ENCODE results near the gene CASZ1.

Gene CASZ1

GRCh38 chr1:10648689-10649516 is 147.5 kb downstream of the CASZ1 start:
- DNase-seq = no peak

DNA sequence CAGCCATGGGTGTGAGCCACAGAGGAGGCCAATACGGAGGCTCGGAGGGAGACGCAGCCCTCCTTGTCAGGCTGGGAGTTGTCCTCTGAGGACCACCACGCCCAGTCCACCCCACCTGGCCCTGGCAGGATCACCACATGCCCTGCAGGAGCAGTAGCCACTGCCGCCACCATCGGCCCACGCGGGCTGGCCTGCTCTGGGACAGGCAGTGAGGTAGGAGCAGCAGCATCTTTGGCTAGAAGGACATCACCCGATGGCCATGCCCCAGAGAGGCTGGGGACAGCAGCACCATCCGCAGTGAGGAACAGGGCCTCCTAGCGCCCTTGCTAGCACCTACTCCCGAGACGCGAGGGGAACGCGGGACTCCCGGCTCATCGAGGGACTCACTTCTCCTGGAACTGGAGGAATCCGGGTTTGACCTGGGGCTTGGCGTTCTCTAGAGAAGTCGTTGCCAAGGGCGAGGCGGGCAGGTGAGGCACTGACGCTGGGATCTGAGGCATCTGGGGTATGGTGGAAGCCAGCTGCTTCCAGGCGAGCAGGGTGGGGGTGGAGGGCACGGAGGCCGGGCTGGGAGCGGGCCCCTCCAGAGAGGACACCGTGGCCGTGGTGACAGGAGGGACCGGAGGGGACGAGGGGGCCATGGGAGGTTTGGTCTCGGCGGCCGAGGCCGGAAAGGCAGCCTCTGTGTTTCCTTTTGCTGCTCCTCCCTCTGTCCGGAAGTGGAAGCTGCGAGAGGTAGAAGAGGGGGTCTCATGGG is 148.9 kb downstream of the CASZ1 start:
- no peak for DNase-seq

- peak; percentile 20 for DNase-seq
Measured at GRCh38 chr1:10646347-10646861, 150.0 kb downstream of the CASZ1 start.

DNA sequence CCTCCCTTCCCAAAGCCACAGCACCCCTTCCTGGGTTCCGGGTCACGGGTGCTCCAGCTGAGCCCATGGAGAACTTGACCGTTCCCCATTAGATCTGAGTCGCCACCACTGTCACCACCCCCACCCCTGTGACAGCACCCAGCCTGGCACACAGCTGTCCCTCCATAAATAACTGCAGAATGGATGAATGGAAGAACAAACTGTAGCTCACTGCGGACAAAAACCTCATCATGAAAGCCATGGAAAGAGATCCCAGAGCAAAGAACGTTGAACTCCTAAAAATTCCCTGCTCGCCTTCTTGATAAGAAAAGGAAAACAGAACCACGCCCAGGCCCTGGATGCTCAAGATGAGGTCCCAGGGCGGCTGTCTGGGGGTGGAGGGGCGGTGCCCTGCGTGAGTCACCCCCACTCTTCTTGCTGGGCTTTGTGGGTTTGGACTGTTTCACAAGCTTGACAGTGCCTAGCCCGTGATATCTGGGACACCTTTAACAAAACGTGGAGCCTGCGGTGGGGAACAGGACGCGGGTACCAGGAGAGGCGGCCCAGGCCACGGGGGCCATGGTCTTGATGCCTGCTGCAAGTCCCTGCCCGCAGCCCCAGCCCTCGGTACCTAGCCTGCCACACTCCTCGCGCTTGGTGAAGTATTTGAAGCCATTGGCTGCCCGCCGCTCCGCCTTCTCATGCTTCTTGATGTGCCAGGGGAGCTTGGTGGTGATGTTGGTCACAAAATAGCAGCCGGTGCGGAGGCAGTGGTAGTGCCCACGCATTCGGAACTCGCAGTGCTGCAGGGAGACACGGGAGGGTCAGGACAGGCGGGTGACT is 151.9 kb downstream of the CASZ1 start:
- no peak for DNase-seq

GRCh38 chr1:10643607-10644306 is 152.7 kb downstream of the CASZ1 start:
- DNase-seq = no peak

GRCh38 chr1:10642403-10643080 is 153.9 kb downstream of the CASZ1 start:
- no peak for DNase-seq

DNA sequence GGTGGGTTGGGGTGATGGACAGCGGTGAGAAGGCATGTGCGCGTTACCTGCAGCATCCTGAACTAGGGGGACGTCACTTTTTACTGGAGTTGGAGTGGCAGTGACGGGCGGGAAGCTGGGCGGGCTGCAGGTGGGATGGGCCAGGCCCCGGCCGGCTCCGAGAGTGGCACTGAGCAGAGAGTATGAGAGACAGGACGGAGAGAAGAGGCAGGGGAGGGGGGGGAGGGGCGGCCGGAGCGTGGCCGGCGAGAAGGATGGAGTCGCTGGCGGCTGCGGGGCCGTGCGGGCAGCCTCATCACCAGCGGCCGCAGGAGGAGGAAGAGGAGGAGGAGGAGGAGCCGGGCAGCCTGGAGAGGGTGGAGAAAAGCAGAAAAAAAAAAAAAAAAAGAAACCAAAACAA is 154.5 kb downstream of the CASZ1 start:
- DNase-seq = no peak

GRCh38 chr1:10640843-10641553 is 155.4 kb downstream of the CASZ1 start:
- no peak for DNase-seq

DNA sequence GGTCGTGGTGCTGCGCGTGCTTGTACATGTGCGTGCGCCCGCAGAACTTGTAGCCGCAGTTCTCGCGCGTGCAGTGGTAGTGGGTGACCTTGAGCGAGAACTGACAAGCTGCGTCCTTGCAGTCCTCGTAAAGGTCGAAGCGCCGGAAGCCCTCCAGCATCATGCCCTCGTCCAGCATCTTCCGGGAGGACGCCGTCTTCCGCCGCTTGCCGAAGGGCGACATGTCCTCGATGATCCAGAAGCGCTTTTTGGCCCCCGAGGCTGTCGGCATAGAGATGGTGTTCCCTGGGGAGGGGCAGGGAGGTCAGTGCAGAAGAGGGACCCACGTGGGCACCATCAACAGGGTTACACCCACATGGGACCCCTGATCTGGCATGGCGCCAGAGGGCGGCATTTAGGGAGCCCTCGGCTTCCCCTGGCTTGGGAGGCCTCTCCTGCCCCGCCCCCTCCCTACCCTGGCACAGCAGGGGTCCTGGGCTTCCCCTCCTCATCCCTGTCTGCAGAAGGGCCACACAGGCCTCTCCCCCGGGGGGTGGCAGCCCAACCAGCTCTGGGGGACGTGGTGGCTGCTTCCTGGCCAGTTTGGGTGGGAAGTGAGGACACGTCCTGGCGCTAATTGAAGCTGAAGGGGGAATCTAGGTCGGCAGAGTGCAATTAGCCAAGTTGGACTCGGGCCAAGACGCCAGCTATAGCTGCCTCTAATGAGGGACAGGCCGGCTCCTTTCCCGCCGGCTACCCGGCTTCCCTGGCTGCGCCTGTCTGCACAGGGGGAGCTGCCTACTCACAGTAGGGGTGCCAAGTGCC is 156.5 kb downstream of the CASZ1 start:
- DNase-seq = no peak

- no peak for DNase-seq
Measured at GRCh38 chr1:10639011-10639774, 157.3 kb downstream of the CASZ1 start.

- DNase-seq = no peak
Measured at GRCh38 chr1:10638559-10639005, 157.9 kb downstream of the CASZ1 start.

DNA sequence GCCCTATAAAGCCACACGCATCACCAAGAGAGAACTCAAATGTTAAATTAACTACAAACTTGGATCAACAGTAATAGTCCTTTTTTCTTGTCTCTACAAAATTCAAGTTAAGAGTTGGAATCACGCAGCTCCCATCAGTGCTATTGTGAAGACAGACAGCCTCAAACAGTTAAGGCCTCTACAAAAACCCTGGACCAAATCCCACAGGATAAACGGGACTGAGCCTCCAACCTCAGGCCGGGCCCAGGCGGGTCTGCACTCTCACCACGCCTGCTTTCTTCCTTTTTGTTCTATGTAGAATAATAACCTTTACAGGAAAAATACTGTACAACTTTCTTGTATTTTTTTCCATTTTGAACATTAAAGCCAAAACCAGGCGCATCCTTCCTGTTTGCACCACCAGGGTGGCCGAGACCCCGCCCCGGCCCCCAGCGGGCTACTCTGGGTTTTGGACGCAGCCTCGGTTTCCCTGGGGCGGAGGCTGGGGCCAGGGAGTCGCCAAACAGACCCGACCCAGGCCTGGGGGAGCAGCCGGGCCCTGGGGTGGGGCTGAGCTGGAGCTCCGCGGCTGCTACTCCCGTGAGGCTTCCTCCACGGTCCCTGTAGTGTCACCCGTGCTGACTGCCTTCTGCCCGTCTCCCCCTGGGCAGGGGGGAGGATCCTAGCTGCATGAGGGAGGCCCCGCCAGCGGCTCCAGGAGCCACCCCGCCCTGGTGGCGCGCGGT is 158.4 kb downstream of the CASZ1 start:
- no peak for DNase-seq

GRCh38 chr1:10637400-10637799 is 159.0 kb downstream of the CASZ1 start:
- DNase-seq = no peak

GRCh38 chr1:10635992-10636391 is 160.5 kb downstream of the CASZ1 start:
- no peak for DNase-seq

DNA sequence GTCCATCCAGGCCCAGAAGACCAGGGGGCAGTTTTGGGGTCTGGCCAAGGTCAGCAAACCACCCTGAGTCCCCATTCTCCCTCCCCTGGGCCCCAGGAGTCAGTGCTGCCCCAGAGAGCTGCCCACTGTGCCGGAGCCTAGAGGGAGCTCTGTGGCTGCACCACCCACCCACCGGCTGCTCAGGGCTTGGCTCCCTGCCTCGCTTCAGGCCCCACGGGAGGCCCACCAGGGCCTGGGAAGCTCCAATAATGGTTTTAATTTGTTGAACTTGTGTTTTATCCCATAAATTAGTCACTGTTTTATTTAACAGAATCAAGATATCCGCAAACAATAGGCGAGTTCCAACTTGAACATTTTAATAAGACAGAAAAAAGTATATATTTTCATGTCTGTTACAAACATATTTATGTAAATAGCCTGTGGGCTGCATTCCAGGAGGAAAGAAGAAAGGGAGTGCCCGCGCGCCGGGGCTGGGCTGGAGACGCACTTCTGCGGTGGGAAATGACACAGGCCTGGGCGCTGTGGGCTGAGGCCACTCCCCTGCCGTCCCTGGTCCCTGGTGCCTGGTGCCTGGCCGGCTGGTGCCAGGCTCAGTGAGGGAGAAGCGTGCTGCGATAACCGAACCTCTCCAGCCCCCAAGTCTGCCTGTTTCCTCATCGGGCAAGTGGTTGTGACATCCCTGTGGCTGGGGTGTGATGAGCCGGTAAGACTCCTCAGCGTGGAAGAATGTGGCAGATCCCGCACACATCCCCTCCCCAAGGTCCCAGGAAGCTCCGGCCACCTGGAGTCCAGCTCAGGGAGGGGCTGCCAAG is 161.2 kb downstream of the CASZ1 start:
- no peak for DNase-seq

DNA sequence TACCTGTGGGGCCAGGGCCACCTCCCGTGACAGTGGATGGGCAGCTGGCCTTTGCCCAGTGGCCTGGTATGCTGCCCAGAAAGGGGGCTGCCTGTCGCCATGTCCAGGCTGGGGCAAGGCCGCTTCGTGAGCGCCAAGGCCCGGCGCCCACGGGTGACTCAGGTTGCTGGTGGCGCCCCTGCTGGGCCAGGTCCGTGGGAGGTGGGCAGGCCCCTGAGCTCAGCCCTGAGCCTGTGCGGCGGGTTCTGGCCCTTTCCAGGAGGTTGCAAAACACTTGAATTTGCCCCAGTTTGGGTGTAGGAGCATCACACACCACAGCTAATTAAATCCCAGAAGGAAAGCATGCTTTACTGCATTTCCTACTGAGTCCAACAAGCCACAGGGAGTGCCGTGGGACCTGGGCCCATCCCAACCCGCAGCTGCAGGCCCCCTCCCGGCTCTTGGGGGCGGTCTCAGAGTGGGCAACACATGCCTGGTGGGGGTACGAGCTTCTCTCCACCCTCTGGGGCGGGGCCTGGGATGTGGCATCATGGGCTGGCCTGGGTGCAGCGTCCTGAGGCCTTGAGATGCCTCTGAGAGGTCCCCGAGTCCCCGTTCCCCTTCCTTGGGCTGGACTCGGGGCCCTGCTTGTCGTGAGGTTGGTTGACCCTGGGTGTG is 161.9 kb downstream of the CASZ1 start:
- no peak for DNase-seq

DNA sequence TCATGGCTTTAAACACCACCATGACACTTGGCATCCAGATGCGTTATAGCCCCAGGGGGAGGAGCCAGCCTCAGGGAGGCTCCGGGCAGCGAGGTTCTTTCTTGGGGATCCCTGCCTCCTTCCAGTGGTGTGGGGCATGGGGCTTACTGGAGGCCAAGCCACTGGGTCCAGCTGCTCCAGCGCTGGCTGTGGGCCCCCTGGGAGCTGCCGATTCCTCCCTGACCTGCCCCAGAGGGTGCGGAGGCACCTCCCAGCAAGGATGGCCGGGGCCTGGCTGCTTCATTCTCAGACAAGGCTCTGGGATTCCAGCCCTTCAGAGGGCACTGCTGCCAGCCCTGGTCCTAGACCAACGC is 162.4 kb downstream of the CASZ1 start:
- no peak for DNase-seq

Data from GDM1 (cell line).